HG02763 (cell line): ENCODE measurements around the gene RASL12.
A peak's percentile ranks its signal among the peaks of the same experiment; 100 is the strongest.
"Not testable (repeated sequence)": the region's sequence is repeated elsewhere in the genome, so short reads cannot be mapped to it uniquely, and the experiment has no call there.

Source experiments
- ATAC-seq: cut with Tn5 transposase; IDR thresholded peaks from one replicate; pipeline ENCODE4 v1.9.1; 2021; ENCODE audit warnings: mild to moderate bottlenecking, moderate library complexity; ENCODE audit not compliant: unreplicated experiment

RASL12 gene

GRCh38 chr15:65057549-65057940, 10.2 kb downstream of the RASL12 start:
- no peak for ATAC-seq

- ATAC-seq = no peak
Observed at GRCh38 chr15:65056868-65057548, 10.8 kb downstream of the RASL12 start.

- ATAC-seq = no peak
Observed at GRCh38 chr15:65056106-65056505, 11.7 kb downstream of the RASL12 start.

GRCh38 chr15:65055201-65055870, 12.5 kb downstream of the RASL12 start:
- no peak for ATAC-seq

- ATAC-seq = no peak
Observed at GRCh38 chr15:65054333-65055200, 13.2 kb downstream of the RASL12 start.

GRCh38 chr15:65052956-65053355, 14.8 kb downstream of the RASL12 start:
- no peak for ATAC-seq

GRCh38 chr15:65051266-65051665, 16.5 kb downstream of the RASL12 start:
- no peak for ATAC-seq

GRCh38 chr15:65050270-65050669, 17.5 kb downstream of the RASL12 start:
- no peak for ATAC-seq

- peak; percentile 87 for ATAC-seq
Observed at GRCh38 chr15:65049418-65049840, 18.4 kb downstream of the RASL12 start.

GRCh38 chr15:65048241-65048640, 19.6 kb downstream of the RASL12 start:
- ATAC-seq = no peak

- no peak for ATAC-seq
Observed at GRCh38 chr15:65044724-65045481, 22.9 kb downstream of the RASL12 start, which contains the start of gene SLC51B. SLC51B (plus strand) TSS chr15:65045387; CDS start chr15:65050005, 4,618 bp downstream.

- not testable (repeated sequence) for ATAC-seq
Observed at GRCh38 chr15:65044218-65044617, 23.6 kb downstream of the RASL12 start.

- ATAC-seq = no peak
Observed at GRCh38 chr15:65042776-65043327, 24.9 kb downstream of the RASL12 start.

GRCh38 chr15:65041787-65042186, 26.0 kb downstream of the RASL12 start:
- no peak for ATAC-seq

GRCh38 chr15:65040461-65040860, 27.3 kb downstream of the RASL12 start:
- ATAC-seq = no peak

- ATAC-seq = no peak
Observed at GRCh38 chr15:65038836-65039235, 29.0 kb downstream of the RASL12 start.

GRCh38 chr15:65038428-65038827, 29.4 kb downstream of the RASL12 start:
- ATAC-seq = no peak

- no peak for ATAC-seq
Observed at GRCh38 chr15:65037309-65037708, 30.5 kb downstream of the RASL12 start.

- no peak for ATAC-seq
Observed at GRCh38 chr15:65034719-65035118, 33.1 kb downstream of the RASL12 start.

- ATAC-seq = no peak
Observed at GRCh38 chr15:65033659-65034269, 34.0 kb downstream of the RASL12 start.
